DMS 273 (cell line): ENCODE data around the gene MSI2.

Experiments used
- DNase-seq: peaks from one replicate; lab custom pipeline; 2025; ENCODE audit not compliant: unreplicated experiment; lab: John Stamatoyannopoulos, UW

The MSI2 gene

GRCh38 chr17:57550016-57550415, 293.7 kb downstream of the MSI2 start:
- DNase-seq: no peak

DNA sequence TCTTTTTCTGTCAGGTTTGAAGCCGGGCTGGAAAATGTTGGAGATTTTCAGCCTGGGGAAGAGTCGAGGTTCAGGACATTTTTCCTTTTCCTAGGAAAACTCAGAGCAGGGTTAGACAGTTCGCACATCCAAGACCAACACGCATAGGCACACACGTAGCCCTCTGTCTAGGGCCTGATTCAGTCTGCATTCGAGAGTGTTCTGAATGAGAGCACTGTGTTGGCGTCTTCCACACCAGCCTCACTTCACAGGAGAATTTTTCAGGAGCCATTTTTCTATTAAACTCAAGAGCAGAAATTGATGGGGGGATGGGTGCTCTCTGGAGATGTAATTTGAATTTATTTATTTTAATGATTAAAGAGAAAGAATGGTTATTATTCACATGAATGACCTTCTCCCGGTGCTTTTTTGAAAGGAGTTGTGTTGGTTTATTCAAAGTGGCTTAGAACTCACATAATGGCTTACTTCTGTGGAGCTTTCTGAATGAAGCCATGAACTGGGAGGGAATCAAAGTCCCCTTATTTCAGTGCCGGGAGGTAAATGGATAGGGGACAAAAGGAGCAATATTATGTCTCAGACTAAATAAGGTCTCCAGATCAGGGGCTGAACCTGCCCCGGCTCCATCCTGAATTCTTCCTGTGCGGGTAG, 294.5 kb downstream of the MSI2 start:
- no peak for DNase-seq

DNA sequence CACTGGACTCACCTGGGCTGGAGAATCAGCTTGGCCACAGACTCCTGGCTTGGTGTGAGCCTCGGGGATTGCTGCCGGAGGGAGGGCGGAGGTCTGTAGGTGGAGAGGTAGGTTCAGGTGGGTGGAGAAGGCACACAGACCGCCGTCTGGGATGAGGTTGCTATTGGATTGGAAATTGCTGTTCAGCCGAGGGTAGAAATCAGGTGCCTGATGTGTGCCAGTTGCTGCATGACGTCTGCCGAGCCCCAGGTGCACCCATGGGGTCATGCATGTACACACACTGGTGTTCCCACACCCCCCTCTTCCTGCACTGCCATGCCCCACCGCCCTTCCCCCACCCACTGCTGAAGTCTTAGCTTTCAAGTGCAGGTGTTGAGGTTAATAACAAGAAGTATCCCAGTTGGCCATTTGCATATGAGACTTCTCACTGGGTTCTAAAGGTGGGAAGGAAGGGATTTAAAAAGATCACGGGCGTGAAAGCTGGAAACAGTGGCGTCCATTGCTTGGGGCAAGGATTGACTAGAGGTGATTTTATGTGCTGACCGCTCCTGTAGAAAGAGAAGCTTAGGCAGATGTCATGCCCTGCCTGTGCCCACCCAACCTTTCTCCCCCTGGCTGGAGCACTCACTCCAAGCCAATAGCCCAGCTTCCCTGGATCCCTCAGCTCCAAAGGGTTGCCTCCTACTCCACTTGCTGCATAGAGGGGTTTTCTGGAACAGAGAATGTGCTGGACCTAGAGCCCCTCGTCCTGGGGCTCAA, 295.2 kb downstream of the MSI2 start:
- no peak for DNase-seq

GRCh38 chr17:57552114-57552624, 295.8 kb downstream of the MSI2 start:
- peak; percentile 88 for DNase-seq

DNA sequence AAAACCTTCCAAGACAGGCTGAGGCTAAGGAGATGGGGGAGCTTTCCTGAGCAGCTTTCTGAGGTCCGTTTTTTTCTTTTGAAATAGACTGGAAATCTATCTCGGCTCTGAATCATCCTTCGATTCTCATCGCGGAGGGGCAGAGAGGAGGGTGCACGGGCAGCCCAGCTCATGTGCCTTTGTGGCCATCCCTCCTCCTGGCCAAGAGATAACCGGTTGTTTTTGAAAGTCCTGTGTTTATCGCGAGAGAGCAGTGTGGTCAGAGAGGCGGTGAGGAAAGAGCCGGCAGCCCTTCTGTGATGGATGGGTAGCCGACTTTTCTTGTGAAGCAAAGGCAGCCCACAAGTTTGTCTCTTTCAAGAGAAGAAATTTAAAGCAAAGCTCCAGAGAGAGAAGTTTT, 297.2 kb downstream of the MSI2 start:
- DNase-seq: no peak

DNA sequence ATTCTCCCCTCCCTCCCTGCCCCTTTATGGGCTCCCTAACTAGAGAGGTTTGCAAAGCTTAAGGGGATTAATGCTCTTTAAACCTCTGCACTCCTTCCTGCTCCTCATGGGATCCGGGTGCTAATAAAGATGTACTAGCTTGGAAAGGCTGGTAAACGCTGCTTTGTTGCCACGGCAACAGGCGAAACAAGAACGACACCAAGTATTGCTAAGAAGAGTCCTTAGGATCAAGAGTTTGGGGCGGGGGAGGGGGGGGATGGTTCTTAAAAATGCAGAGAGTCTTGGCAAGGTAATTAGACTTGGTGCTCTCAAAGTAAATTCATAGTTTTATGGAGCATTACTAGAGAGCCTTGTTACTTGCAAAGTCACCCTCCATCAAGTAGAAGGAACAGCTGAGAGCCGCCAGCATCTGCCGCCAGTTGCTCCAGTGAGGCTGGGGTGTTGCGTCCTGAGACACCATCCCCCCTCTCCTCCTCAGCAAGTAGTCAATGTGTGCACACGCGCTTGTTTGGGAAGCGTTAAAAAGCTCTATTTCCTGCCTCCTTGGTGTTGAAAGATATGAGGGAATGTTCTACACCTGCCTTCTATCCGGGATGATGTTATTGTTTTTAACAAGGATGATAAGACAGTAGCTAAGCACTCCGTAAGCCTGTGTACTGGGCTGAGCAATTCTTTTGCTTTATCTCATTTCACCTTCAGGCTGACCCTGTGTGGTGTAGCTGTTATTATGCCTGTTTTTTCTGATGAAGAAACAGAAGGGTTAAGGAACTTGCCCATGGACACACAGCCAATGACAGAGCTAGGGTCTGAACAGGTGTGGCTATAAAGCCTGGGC, 297.9 kb downstream of the MSI2 start:
- peak; percentile 76 for DNase-seq

- no peak for DNase-seq
These were observed 298.7 kb downstream of the MSI2 start for GRCh38 chr17:57554826-57555635.

DNA sequence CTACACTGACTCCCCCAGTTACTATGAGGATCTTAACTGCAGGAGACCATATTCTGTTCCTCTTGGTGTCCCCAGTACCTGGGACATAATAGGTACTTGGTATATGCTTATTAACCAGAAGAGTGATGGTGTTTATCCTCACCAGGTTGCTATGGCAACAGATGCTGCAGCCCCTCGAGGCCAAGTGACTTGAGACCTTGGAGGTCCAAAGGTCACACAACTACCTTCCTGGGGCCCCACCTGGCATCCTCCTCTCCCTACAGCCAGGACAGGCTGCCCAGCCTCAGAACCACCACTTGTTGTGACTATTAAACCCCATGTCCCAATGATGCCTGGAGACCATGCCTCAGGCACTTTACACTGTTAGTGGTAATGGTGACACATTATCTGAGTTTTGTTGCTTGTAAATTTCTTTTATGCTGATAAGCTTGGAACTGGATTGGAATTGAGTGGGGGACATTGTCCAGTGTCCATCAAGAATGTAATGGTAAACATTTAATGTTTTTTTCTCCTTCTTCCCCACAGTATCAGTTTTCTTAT, 299.4 kb downstream of the MSI2 start:
- DNase-seq: no peak

GRCh38 chr17:57556320-57556719, 300.0 kb downstream of the MSI2 start:
- DNase-seq: peak; percentile 43

DNA sequence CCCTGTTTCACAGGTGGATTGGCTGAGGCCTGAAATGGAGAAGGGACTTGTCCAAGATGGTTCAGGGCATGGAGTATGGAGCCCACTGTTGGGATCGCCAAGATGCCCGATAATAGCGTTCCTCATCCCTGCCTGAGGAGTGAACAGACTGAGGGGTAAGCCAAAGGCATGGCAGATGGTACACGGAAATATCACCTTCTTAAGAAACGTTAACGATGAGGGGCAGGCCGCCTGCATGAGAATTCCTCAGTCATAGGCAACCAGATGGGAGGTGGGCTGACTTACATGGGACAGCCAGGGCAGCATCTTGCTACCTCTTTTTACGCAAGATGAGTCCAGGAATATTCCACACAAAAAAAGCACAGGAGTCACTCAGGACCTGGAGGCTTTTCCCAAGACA, 300.7 kb downstream of the MSI2 start:
- peak; percentile 75 for DNase-seq

DNA sequence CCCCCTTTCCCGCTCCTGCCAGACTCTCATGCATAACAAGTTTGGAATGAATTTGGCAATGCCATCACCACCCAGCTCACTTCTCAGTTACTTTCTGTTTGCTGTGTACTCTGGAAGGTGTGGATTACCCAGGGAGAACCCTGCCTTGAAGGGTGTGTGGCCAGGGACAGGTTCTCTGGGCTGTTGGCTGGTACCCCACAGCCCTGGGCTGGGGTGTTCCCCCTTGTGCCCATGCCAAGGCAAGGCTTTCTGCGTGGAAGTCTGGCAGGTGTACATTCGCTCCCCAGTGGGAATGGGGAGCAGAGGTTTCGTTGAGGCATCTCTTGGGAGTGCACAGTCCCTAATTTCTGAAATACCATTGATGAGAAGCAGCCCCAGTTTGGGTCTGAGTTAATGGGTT, 301.1 kb downstream of the MSI2 start:
- DNase-seq: no peak

DNA sequence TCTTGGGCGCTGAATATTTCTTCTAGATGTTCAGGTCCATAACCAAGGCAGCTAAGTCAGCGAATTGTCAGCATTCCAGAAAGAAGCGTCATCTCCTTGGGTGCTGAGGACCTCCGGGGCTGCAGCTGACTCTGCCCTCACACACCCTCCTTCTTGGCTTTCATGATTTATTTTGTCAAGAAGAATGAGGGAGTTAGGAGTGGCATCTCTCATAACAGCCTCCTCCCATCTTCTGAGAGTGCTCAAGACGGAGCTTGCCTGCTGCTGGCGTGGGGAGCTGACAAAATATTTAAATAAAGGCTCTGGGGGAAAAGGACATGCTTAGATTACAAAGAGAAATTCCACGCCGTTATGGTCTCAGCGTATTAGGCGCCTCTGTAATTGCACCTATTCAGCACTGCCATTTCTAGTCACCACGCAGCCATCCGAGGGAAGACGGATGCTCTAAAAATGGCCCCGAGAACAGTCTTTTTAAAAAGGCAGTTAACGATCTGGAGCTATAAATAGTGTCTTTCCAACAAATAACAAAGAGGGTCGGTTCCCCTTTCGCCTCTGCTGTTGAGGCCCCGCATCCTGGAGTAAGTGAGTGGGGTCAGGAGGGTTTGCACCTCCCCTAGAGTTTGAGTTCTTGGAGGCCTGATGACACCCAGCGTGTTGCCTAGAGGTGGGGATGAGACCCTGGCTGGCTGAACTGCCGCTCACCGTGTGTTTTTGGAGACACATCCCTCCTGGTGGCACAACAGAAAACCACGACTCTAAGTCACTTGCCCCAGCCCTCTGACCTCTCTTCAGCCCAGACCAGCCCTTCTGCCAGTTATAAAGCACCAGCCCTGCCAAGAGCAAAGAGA, 301.7 kb downstream of the MSI2 start:
- DNase-seq: no peak

GRCh38 chr17:57559226-57559625, 302.9 kb downstream of the MSI2 start:
- DNase-seq: no peak

- no peak for DNase-seq
These were observed 303.5 kb downstream of the MSI2 start for GRCh38 chr17:57559634-57560318.

GRCh38 chr17:57560319-57560705, 304.0 kb downstream of the MSI2 start:
- DNase-seq: no peak

GRCh38 chr17:57561072-57561861, 304.9 kb downstream of the MSI2 start:
- no peak for DNase-seq

- DNase-seq: peak; percentile 84
These were observed 305.9 kb downstream of the MSI2 start for GRCh38 chr17:57562184-57562698.

- peak; percentile 99 for DNase-seq
These were observed 307.6 kb downstream of the MSI2 start for GRCh38 chr17:57563958-57564357.
